Glomerular visceral epithelial cell (primary cell): ENCODE measurements around the gene NSUN6.
"Not testable (repeated sequence)": the region's sequence is repeated elsewhere in the genome, so short reads cannot be mapped to it uniquely, and the experiment has no call there.

Experiments
- DNase-seq: peaks from one replicate; pipeline ENCODE4 v3.0.0-alpha.2; 2016; ENCODE audit errors: extremely low spot score

The NSUN6 gene

DNA sequence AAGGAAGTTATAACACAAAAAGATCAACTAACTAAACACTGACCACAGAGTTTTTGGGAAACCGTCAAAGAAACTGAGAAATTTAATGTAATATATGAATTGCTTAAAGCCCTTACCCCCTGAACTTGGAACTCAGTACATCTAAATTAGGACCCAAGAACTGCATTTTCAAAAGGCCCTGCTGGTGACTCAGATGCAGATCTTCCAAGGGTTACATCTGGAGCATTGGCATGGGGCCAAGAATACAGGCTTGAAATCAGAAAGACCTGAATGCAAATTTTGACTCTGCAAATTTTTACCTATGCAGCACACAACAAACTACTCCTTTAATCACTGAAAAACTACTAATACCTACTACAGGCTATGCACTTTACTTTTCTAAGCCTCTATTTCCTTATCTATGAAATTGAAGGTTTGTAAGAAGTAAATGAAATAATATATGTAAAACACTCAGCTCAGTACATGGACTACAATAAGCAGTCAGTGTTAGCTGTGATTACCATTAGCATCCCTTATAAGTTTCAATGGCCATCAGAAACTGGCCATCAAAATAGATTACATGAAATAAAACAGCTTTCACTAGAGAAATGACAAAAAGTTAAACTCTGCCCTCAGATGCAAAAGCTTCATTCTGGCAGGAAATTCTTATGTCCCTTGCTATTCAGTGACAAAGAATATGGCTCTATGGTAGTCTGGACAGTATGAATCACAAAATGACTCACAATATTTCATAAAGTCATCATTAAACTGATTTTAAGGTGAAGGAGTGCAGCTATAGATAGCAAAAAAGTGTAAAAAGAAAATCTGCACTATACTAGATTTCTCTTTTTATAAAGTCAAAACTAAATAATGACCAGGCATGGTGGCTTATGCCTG, 43.6 kb downstream of the NSUN6 start:
- peak; percentile 71 for DNase-seq

DNA sequence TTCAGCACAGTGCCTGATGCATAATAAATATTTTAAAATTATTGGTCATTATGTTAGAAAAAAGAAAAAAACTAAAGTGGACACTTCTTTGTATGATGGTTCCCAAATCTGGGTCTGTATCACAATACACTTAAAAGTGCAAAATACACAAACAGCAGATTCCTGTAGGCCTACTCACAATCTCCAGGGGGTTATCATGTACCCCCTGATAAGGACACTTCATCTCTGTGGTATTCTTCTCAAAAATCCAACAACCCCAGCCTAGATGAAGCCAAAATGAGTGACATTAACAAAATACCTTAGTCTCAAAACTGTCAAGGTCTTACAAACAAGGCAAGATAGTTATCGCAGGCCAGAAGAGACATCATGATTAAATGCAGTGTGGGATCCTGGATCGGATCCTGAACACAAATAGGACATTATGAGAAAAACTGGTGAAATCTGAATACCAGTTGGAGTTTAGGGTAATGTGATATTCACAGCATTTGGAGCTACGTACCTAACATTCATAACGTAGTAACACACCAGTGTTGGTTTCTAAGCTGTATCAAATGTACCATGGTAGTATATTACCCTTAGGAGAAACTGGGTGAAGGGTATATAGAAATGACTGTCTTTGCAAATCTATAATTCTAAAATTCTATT, 45.2 kb downstream of the NSUN6 start:
- no peak for DNase-seq

DNA sequence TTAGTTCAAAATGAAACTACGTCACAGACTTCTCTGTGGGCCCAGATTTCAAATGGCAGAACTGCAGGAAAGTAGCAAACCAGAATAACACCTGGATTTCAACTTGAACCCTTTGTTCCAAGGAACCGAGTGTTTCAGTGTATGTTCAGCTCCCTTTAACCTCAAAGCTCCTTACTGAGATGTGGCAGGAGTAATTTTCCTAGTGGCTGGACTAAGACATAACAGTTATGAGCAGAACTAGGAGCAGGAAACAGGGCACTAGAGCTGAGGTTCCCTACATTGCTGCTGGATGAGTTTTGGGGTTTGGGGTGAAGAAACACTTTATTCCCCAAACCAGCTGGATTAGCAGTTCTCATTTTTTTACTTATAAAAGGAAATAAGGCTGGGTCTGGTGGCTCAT, 50.1 kb downstream of the NSUN6 start:
- DNase-seq, result no peak

DNA sequence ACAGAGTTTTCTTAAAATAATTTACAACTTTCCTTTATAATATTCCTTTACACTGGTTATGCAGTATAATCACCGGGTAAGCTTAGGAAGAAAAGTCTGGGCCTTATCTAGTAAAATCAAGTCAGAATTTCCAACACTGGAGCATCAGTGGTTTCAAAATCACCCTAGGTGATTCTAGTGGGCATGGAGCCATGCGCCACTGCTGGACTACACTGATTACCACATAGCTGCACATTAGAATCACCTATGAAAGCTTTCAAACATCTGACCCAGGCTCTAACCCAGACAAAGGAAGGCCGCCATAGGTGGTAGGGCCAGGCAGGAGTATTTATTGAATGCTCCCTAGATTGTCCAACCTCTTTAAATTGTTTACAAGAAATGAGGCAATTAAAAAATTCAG, 52.0 kb downstream of the NSUN6 start:
- no peak for DNase-seq

DNA sequence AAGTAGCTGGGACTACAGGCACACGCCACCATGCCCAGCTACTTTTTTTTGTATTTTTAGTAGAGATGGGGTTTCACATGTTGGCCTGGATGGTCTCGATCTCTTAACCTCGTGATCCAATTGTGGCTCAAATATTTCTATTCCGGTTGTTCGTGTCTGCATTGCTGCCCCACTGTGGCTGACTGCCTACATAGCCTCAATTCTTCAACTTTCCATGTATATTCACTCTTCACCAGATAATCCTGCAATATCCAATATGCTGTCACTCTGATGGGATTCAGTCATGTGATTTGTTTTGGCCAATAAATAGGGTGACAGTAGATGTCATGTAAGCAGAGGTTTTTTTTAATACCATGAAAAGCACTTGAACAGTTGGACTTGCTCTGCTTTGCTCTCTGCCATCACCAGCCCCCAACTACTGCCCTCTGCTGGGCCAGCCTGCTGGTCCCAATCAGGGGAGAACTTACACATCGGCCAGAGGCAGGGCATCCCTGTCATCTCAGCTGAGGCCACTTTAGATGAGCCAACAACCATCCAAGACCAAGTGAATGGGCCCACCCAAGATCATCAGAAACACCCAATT, 56.7 kb downstream of the NSUN6 start:
- no peak for DNase-seq

DNA sequence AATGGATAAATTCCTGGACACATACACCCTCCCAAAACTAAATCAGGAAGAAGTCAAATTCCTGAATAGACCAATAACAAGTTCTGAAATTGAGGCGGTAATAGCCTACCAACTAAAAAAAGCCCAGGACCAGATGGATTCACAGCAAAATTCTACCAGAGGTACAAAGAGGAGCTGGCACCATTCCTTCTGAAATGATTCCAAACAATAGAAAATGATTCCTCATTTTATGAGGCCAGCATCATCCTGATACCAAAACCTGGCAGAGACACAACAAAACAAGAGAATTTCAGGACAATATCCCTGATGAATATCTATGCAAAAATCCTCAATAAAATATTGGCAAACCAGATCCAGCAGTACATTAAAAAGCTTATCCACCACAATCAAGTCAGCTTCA, 60.2 kb downstream of the NSUN6 start:
- DNase-seq, result not testable (repeated sequence)

DNA sequence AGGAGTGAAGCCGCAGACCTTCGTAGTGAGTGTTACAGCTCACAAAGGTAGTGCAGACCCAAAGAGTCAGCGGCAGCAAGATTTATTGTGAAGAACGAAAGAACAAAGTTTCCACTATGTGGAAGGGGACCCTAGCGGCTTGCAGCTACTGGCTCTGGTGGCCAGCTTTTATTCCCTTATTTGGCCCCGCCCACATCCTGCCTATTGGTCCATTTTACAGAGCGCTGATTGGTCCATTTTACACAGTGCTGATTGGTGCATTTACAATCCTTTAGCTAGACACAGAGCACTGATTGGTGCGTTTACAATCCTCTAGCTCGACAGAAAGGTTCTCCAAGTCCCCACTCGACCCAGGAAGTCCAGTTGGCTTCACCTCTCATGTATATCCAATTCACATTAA, 64.8 kb downstream of the NSUN6 start:
- not testable (repeated sequence) for DNase-seq

DNA sequence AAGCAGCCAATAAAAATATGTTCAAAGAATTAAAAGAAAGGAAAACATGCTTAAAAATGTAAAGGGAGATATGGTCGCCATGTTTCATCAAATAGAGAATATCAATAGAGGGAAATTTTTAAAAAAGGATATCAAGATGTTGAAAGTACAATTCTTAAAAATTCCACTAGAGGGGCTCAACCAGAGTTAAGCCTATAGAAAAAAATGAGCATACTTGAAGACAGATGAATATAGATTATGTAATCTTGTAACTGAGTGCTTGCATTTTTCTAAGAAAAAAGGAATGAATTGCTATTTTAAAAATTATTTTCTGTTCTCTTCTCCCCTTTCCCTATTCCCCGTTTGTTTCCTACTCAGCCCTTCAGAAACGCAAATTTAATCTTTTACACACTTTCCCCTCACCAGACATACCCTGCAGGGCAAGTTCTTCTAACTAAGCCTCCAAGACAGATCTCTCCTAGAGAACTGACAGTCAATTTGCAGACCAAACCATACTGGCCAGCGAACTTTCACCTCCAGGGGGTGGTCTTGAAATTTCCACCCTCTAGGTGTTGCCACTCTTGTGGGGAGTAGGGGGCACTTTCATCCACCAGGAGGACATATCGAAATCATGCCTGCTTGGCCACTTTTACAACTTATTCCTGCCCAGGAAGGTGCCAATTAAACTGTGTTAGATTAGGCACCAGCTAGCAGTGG, 67.7 kb downstream of the NSUN6 start:
- no peak for DNase-seq

DNA sequence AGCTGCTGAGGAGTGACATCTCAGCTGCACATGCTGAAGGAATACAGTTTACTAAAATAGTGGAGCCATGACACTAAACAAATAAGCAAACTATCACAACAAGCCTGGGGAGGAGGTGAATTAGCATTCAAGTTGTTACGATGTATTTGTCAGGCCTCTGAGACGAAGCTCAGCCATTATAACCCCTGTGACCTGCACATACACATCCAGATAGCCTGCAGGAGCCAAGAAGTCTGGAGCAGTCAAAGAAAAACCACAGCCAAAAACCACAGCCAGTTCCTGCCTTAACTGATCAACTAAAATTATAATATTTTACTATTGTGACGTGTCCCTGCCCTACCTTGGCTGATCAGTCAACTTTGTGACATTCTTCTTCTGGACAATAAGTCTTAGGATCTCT, 68.6 kb downstream of the NSUN6 start:
- peak; percentile 54 for DNase-seq

DNA sequence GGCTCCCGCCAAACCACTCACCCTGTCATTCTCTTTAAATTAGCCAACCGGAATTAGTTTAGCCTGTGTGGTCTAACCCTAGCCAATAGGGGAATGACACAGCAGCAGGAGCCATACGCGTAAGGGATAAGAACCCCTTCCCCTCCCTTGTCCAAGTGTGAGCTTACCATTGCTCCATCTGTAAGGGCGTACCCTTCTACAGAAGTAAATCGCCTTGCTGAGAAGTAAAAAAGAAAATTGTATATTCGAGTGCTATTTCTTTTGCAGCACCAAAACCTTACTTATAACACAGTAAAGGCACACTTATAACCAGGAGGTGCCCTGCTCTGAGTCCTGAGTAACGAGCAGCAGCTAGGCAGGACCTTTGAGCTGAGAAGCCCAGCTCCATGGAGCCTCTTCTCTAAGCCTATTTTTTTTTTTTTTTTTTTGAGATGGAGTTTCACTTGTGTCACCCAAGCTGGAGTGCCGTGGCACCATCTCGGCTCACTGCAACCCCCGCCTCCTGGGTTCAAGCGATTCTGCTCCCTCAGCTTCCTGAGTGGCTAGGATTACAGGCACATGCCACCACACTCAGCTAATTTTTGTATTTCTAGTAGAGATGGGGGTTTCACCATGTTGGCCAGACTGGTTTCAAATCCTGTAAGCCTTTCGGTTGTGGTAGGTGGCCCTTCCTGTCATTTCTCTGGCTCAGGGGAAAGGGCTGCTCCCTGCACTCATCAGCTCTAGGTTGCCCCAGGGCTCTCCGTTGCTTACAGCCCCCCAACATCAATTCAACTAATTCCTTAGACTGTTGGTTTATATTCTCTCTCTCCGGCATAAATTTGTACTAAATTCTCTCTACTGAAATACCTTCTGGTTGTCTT, 73.3 kb downstream of the NSUN6 start:
- no peak for DNase-seq

DNA sequence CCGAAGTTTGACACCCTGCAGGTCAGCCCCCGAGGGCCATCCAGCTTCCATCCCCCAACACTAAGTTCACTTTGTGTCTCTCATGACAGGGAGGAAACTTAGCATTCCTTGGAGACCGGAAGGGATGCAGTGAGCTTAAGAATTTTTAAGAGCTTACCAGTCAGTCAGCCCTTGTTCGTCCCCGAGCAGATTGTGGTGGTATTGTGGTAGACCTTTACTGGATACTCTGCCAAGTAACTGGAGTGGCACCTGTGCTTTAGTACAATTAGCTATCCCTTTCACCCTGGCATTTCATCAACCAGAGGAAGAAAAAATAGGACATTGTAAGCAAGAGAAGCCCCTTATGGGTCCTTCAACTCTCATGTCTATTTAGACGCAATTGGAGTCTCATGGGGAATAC, 74.8 kb downstream of the NSUN6 start:
- DNase-seq, result no peak

DNA sequence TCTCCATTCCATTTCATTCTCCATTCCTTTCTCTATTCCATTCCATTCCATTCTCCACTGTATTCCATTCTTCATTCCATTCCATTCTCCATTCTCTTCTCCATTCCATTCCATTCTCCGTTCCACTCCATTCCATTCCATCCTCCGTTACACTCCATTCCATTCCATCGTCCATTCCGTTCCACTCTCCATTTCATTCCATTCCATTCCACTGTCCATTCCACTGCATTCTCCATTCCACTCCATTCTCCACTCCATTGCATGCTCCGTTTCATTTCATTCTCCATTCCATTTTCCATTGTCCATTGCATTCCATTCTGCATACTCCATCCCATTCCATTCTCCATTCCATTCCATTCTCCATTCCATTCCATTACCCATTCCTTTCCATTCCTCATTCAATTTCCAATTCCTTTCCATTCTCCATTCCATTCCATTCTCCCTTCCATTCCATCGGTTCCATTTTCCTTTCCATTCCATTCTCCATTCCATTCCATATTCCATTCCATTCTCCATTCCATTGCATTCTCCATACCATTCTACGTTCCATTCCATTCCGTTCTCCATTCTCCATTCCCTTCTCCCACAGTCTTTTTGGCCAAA, 78.3 kb downstream of the NSUN6 start:
- no peak for DNase-seq

DNA sequence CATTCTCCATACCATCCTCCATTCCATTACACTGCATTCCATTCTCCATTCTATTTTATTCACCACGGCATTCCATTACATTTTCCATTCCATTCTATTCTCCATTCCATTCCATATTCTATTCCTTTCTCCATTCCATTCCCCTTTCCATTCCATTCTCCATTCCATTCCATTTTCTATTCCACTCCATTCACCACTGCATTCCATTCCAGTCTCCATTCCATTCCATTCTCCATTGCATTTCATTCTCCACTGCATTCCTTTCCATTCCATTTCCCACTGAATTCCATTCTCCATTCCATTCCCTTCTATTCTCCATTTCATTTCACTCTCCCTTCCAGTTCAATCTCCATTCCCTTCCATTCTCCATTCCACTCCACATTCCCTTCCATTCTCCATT, 79.6 kb downstream of the NSUN6 start:
- no peak for DNase-seq

DNA sequence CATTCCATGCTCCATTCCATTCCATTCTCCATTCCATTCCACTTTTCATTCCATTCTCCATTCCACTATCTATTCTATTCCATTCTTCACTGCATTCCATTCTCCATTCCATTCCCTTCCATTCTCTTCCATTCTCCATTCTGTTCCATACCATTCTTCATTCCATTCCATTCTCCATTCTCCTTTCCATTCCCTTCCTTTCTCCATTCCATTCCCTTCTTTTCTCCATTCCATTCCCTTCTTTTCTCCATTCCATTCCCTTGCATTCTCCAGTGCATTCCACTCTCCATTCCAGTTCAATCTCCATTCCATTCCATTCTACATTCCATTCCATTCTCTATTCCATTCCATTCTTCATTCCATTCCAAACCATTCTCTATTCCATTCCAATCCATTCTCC, 80.3 kb downstream of the NSUN6 start:
- DNase-seq, result no peak

DNA sequence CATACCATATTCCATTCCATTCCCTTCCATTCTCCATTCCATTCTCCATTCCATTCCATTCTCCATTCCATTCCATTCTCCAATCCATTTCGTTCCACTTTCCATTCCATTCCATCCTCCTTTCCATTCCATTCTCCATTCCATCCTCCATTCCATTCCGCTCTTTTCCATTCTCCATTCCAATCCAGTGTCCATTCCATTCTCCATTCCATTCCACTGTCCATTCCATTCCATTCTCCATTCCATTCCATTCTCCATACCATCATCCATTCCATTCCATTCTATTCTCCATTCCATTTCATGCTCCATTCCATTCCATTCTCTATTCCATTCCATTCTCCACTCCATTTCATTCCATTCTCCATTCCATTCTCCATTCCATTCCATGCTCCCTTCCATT, 81.0 kb downstream of the NSUN6 start:
- not testable (repeated sequence) for DNase-seq

DNA sequence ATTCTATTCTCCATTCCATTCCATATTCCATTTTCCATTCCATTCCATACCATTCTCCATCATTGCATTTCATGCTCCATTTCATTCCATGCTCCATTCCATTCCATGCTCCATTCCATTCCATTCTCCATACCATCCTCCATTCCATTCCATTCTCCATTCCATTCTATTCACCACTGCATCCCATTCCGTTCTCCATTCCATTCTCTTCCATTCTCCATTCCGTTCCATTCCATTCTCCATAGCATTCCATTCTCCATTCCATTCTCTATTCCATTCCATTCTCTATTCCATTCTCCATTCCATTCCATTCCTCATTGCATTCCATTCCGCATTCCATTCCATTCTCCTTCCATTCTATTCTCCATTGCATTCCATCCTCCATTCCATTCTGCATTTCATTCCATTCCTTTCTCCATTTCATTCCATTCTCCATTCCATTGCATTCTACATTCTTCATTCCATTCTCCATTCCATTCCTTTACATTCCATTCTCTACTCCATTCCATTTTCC, 84.0 kb downstream of the NSUN6 start:
- no peak for DNase-seq

DNA sequence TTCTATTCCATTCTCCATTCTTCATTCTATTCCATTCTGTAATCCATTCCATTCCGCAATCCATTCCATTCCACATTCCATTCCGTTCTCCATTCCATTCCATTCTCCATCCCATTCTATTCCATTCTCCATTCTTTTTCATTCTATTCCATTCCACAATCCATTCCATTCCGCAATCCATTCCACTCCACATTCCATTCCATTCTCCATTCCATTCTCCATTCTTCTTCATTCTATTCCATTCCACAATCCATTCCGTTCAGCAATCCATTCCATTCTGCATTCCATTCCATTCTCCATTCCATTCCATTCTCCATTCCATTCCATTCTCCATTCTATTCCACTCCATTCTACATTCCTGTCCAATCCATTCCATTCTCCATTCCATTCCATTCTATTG, 85.2 kb downstream of the NSUN6 start:
- no peak for DNase-seq

DNA sequence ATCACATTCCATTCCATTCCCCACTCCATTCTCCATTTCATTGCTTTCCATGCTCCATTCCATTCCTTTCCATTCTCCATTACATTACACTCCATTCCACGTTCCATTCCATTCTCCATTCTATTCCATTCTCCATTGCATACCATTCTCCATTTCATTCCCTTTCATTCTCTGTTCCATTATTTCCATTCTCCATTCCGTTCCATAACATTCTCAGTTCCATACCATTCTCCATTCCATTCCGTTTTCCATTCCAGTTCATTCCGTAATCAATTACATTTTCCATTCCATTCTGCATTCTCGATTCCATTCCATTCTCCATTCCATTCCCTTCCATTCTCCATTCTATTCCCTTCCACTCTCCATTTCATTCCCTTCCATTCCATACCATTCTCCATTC, 86.4 kb downstream of the NSUN6 start:
- no peak for DNase-seq

DNA sequence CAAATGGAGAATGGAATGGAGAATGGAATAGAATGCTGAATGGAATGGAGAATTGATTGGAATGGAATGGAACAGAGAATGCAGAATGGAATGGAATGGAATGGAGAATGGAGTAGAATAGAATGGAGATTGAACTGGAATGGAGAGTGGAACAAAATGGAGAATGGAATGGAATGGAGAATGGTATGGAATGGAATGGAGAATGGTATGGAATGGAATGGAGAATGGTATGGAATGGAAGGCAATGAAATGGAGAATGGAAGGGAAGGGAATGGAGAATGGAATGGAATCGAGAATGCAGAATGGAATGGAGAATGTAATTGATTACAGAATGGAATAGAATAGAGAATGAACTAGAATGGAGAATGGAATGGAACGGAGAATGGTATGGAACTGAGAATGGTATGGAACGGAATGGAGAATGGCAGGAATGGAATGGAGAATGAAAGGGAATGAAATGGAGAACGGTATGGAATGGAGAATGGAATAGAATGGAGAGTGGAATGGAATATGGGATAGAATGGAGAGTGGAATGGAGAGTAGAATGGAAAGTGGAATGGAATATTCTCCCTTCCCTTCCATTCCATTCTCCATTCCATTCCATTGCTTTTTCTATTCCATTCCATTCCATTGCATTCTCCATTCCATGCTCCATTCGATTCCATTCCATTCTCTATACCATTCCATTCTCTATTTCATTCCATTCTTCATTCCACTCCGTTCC, 88.2 kb downstream of the NSUN6 start:
- DNase-seq, result no peak

DNA sequence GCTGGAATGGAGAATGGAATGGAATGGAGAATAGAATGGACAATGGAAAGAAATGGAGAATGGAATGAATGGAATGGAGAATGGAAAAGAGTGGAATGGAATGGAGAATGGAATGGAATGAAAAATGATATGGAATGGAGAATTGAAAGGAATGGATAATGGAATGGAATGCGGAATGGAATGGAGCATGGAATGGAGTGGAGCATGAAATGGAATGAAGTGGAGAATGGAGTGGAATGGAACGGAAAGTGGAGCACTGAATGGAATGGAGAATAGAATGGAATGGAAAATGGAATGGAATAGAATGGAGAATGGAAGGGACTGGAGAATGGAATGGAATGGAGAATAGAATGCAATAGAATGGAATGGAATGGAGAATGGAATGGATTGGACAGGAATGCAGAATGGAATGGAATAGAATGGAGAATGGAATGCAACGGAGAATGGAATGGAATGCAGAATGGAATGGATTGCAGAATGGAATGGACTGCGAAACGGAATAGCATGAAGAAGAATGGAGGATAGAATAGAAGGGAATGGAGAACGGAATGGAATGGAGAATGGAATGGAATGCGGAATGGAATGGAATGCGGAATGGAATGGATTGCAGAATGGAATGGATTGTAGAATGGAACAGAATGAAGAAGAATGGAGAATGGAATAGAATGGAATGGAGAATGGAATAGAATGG, 89.4 kb downstream of the NSUN6 start:
- DNase-seq, result no peak
